AG04450 (cell line): ENCODE results near the gene CENPO. TPM values are rescaled to one million over a fixed set of nuclear protein-coding genes. Genes with fewer than 3 reads are reported as not detected.

Source experiments
- CTCF ChIA-PET: fragments of 300-600, 350-600 bp; formaldehyde crosslinking; extraction: SDS; loops from one replicate; lab custom pipeline; 2022; ENCODE audit warnings: antibody characterized with exemption, inconsistent platforms; lab: Charles Lee
- POLR2A ChIA-PET: fragments of 350-600 bp; formaldehyde crosslinking; extraction: SDS; loops from one replicate; lab custom pipeline; 2021; ENCODE audit warnings: antibody characterized with exemption, inconsistent platforms; lab: Yijun Ruan, JAX
- DNase-seq: peaks from one replicate; pipeline ENCODE4 v3.0.0-alpha.2; 2011; ENCODE audit warnings: low read depth, low spot score
- H3K27ac ChIP-seq: one replicate; pipeline ENCODE4 v1.5.1; 2012; ENCODE audit warnings: low read depth, low read length, control low read depth
- H3K27me3 ChIP-seq: one replicate; pipeline ENCODE4 v1.6.0; 2012; ENCODE audit warnings: low read length; ENCODE audit not compliant: control insufficient read depth, insufficient read depth
- H3K4me3 ChIP-seq: 2 replicates; pipeline ENCODE4 v1.5.1; 2011; ENCODE audit warnings: mild to moderate bottlenecking, low read depth, low read length, control low read depth
- H3K9me3 ChIP-seq: 2 replicates; pipeline ENCODE4 v1.5.1; 2012; ENCODE audit warnings: low read length; ENCODE audit not compliant: control insufficient read depth, insufficient read depth
- CTCF ChIP-seq: IDR thresholded peaks from 2 replicates; pipeline ENCODE4 v1.5.1; 2011; ENCODE audit warnings: low read depth, low read length, control low read depth, inconsistent platforms
- polyA plus RNA-seq: library from polyadenylated mRNA; depleted of rRNA; stranded (reverse); fragments of >200 nt; gene quantifications from 2 replicates; pipeline ENCODE4 v1.2.3, GENCODE V29; 2011

Gene CENPO
- polyA plus RNA-seq, 1 experiment = 15.7 TPM

DNA sequence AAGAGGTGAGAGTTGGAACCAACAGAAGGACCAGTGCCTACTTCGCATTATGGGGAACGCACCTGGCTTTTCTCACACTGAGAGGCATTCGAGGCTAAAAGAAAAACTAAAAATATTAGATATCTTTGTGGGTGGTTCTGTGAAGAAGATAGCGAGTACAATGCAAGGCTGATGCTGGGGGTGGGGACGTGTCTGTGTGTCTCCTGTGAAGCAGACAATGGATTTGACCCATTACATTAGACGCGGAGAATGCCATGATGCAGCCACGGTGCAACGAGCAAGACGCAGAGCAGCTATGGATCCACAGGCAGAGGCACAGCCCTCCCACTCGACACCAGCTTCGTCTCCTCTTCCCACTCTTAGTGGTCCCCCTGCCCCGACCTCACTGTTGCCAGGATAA is 65.8 kb downstream of the CENPO start:
- TF ChIP-seq CTCF = no peak
- Histone ChIP-seq H3K4me3 (no peak overlapping the region), H3K27me3 (no peaks in the 10 kb centered on the region), H3K9me3 (no peaks in the 10 kb centered on the region), H3K27ac (no peak overlapping the region)
- no peak for DNase-seq
- CTCF ChIA-PET = no interaction called here
- POLR2A ChIA-PET = no interaction called here

DNA sequence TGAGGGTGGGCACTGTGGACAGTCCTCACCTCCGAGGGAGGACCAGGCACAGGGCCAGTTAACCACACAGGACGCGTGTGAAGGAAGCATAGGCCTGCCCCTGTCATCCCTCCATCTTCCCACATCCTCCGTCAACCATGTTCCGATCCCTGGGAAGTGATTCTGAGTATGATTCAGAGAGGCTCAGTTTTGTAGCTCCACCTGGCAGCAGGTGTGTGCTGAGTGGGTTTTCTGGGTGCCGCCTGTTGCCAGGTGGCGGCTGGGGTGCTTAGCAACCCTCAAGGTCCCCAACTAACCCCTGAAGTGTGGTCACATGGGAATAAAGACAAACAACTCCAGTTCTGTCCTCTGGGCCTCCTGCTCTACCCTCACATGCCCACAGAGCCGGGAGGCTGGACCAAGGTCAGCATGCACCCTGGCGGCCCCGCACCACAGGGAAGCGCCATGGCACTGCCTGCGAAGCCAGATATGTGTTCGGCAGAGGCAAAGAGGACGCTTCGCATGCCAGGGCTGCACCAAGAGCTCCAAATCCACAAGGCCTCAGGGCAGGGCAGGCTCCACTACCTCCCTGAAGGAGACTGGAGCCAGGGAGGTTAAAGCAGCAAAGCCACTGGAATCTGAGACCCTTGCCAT is 66.9 kb downstream of the CENPO start:
- POLR2A ChIA-PET = no interaction called here
- no peak for DNase-seq
- Histone ChIP-seq H3K4me3 (no peak overlapping the region), H3K9me3 (no peaks in the 10 kb centered on the region), H3K27ac (no peak overlapping the region), H3K27me3 (no peaks in the 10 kb centered on the region)
- no peak for TF ChIP-seq CTCF
- CTCF ChIA-PET = no interaction called here

GRCh38 chr2:24860631-24861030 is 67.4 kb downstream of the CENPO start:
- no peak for TF ChIP-seq CTCF
- ChIA-PET CTCF (no interaction called here), POLR2A (no interaction called here)
- Histone ChIP-seq H3K27me3 (no peaks in the 10 kb centered on the region), H3K4me3 (no peak overlapping the region), H3K9me3 (no peaks in the 10 kb centered on the region), H3K27ac (no peak overlapping the region)
- DNase-seq = no peak

DNA sequence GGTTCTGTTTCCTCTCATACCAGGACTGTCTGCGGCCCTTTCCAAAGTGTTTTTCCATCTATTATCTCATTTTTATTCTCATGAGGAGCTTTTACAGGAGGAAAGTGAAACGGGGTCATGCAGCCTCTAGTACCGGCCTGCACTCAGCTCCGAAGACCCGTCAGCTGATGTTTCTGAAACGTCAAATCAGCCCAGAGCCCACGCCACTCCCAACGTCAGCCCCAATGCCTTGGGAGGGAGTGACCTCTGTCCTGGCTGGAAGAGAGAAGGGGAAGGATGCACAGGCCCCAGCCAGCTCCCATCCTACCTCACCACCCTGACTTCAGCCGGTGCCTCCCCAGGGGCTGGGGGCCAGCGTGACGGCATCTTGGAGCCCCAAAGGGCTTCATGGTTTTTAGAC is 68.3 kb downstream of the CENPO start:
- Histone ChIP-seq H3K27ac (no peak overlapping the region), H3K27me3 (no peaks in the 10 kb centered on the region), H3K4me3 (no peak overlapping the region), H3K9me3 (no peaks in the 10 kb centered on the region)
- TF ChIP-seq CTCF = no peak
- CTCF ChIA-PET = no interaction called here
- DNase-seq = no peak
- POLR2A ChIA-PET = no interaction called here

GRCh38 chr2:24863641-24864040 is 70.4 kb downstream of the CENPO start:
- CTCF ChIA-PET = interaction anchor here (1.0 kb wide), 1 partner anchor 19 kb away, joined by 5 read pairs; no protein-coding TSS in a partner anchor
- TF ChIP-seq CTCF = no peak
- DNase-seq = no peak
- Histone ChIP-seq H3K4me3 (no peak overlapping the region), H3K9me3 (no peaks in the 10 kb centered on the region), H3K27ac (no peak overlapping the region), H3K27me3 (no peaks in the 10 kb centered on the region)
- POLR2A ChIA-PET = interaction anchor here (0.9 kb wide), 1 partner anchor 30 kb away, joined by 3 read pairs; no protein-coding TSS in a partner anchor
